BJ (cell line): ENCODE data around the gene PDS5A. TPM values are rescaled to one million over a fixed set of nuclear protein-coding genes. Genes with fewer than 3 reads are reported as not detected.

Source experiments
- CTCF ChIA-PET: fragments of 350-600 bp; formaldehyde crosslinking; extraction: SDS; loops from one replicate; lab custom pipeline; 2021; ENCODE audit warnings: antibody characterized with exemption, inconsistent platforms; lab: Yijun Ruan, JAX
- POLR2A ChIA-PET: fragments of 300-600 bp; sonication (Branson Sonifier 250); formaldehyde crosslinking; extraction: SDS; loops from one replicate; lab custom pipeline; 2021; ENCODE audit warnings: antibody characterized with exemption; lab: Charles Lee
- DNase-seq: peaks from one replicate; pipeline ENCODE4 v3.0.0-alpha.2; 2011; ENCODE audit warnings: low read depth
- H3K27me3 ChIP-seq: 2 replicates; pipeline ENCODE4 v1.6.0; 2011; ENCODE audit warnings: low read length; ENCODE audit not compliant: control insufficient read depth, insufficient read depth
- H3K36me3 ChIP-seq: 2 replicates; pipeline ENCODE4 v1.5.1; 2011; ENCODE audit warnings: low read length; ENCODE audit not compliant: control insufficient read depth, insufficient read depth
- H3K4me3 ChIP-seq: 2 replicates; pipeline ENCODE4 v1.5.1; 2011; ENCODE audit warnings: low read depth, mild to moderate bottlenecking, control low read depth, low read length
- CTCF ChIP-seq: IDR thresholded peaks from 2 replicates; pipeline ENCODE4 v1.5.1; 2011; ENCODE audit warnings: low read depth, mild to moderate bottlenecking, control low read depth, inconsistent platforms, low read length, moderate library complexity; ENCODE audit not compliant: insufficient read depth
- polyA plus RNA-seq: library from polyadenylated mRNA; depleted of rRNA; stranded (reverse); fragments of >200 nt; gene quantifications from 2 replicates; pipeline ENCODE4 v1.2.3, GENCODE V29; 2011

PDS5A gene
- polyA plus RNA-seq, 1 experiment: 17.8 TPM

GRCh38 chr4:39987485-39987884, 9.8 kb upstream of the PDS5A start:
- DNase-seq: no peak
- no peak for TF ChIP-seq CTCF
- ChIA-PET CTCF (interaction anchor here (0.6 kb wide), 1 partner anchor 13 kb away, joined by 3 read pairs; no protein-coding TSS in a partner anchor), POLR2A (no interaction called here)
- no peaks in the 10 kb centered on the region for H3K27me3 ChIP-seq
- H3K36me3 ChIP-seq: no peaks in the 10 kb centered on the region
- no peak overlapping the region for H3K4me3 ChIP-seq

- ChIA-PET POLR2A (no interaction called here), CTCF (interaction anchor here (0.8 to 2.4 kb wide), 7 partner anchors 14 to 510 kb away, joined by 3 to 12 read pairs (median 5); partner anchors contain the start of genes N4BP2 and UBE2K)
- TF ChIP-seq CTCF: no peak
- Histone ChIP-seq H3K36me3 (0 out of 2 replicates have a peak, but pooled peaks cover 2% of the 10 kb centered on the region), H3K4me3 (no peak overlapping the region), H3K27me3 (no peaks in the 10 kb centered on the region)
- DNase-seq: no peak
These were observed 1.2 kb upstream of the PDS5A start for GRCh38 chr4:39978904-39979303.

- ChIA-PET CTCF (interaction anchor here (0.6 to 2.4 kb wide), 14 partner anchors 11 to 1021 kb away, joined by 3 to 12 read pairs (median 4); partner anchors contain the start of genes N4BP2 and UBE2K), POLR2A (no interaction called here)
- 0 out of 2 replicates have a peak, but pooled peaks cover 2% of the 10 kb centered on the region for H3K36me3 ChIP-seq
- no peak for DNase-seq
- peak overlapping the region; percentile 57 for H3K4me3 ChIP-seq
- no peak for TF ChIP-seq CTCF
- no peaks in the 10 kb centered on the region for H3K27me3 ChIP-seq
These were observed 666 bp upstream of the PDS5A start for GRCh38 chr4:39978378-39978775.

- no peak for TF ChIP-seq CTCF
- no peak for DNase-seq
- ChIA-PET CTCF (interaction anchor here (0.6 to 1.5 kb wide), 4 partner anchors 12 to 511 kb away, joined by 3 to 6 read pairs (median 3); no protein-coding TSS in a partner anchor), POLR2A (no interaction called here)
- Histone ChIP-seq H3K36me3 (peaks cover 2% of the 10 kb centered on the region; the same call in 1 of the 2 replicates), H3K4me3 (peak overlapping the region; percentile 94), H3K27me3 (no peaks in the 10 kb centered on the region)
These were observed 694 bp downstream of the PDS5A start for GRCh38 chr4:39976945-39977488.

GRCh38 chr4:39976141-39976944, 1.4 kb downstream of the PDS5A start:
- DNase-seq: peak; percentile 25
- TF ChIP-seq CTCF: peak; percentile 90
- CTCF ChIA-PET: interaction anchor here (0.6 to 3.5 kb wide), 10 partner anchors 9 to 510 kb away, joined by 3 to 27 read pairs (median 3); partner anchors contain the start of gene UBE2K
- Histone ChIP-seq H3K27me3 (no peaks in the 10 kb centered on the region), H3K36me3 (peaks cover 2% of the 10 kb centered on the region; the same call in 1 of the 2 replicates), H3K4me3 (peak overlapping the region; percentile 94)
- POLR2A ChIA-PET: interaction anchor here (0.6 kb wide), 1 partner anchor 449 kb away, joined by 4 read pairs; the partner anchor contains the start of gene UGDH
